ENCODE data around the gene BCL2A1. TPM values are rescaled to one million over a fixed set of nuclear protein-coding genes. Genes with fewer than 3 reads are reported as not detected.
"Not testable (repeated sequence)": the region's sequence is repeated elsewhere in the genome, so short reads cannot be mapped to it uniquely, and the experiment has no call there.

BCL2A1 gene
- total RNA-seq (2014; rRNA removed; shearing (Covaris generic)): 102 and 105 TPM in 2 replicates
- polyA plus RNA-seq (2015; cell fraction: cytosol; rRNA removed): 32.5 and 40.7 TPM in 2 replicates
- 13.8 and 19.8 TPM in 2 replicates for polyA plus RNA-seq (2015; cell fraction: nucleus; rRNA removed)

DNA sequence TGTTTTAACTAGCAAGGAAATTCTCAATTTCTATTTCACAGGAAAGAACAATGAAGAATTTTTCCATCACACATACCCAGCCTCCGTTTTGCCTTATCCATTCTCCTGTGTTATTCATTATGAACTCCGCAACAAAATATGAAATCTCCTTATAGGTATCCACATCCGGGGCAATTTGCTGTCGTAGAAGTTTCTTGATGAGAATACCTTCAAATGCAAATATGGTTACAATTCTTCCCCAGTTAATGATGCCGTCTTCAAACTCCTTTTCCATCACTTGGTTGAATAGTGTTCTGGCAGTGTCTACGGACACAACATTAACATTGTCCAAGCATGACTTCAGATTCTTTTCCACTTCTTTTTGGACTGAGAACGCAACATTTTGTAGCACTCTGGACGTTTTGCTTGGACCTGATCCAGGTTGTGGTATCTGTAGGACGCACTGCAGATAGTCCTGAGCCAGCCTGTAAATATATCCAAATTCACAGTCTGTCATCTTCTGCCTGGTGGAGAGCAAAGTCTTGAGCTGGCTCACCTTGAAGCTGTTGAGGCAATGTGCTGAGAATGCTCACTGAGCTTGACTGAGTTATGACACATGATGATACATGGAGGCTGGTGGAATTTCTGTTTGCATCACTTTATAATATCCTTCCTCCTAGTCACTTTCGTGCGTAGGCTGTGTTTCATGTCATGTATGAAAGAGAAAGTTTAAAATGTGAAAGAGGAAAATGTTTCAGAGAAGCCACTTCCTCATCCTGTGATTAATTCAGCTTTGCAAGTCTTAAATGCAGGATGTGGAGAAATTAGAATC lies at the start of gene BCL2A1:
TSS of gene BCL2A1 (minus strand) at position 573 of the 811 bp plus-strand sequence. CDS start at position 496, 77 bp downstream.
- peak; percentile 86 for DNase-seq (ENCODE audit: low read depth, low spot score)
- in situ Hi-C loops (cut with HindIII; ENCODE audit: low pct_unique_long_range_greater_than_20kb, low sequenced_read_pairs): no loop called here

DNA sequence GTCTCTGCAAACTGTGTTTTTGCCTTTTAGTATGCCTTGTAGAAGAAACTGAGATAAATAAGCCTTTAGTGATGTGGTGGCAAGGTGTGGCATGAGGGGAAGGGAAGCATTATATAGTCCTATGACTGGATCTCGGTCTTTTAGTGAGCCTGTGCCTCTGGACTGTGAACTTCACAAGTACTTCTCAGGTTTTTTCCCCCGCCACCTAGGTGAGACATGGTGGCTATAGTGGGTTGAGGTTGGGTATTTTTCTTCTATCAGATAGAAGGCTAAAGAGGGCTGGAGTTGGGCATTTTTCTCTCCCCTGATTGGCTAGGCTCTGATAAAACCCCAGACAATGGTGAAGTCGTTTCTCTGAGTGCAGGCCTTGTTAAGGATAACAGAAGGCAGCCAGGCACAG lies 49.7 kb upstream of the BCL2A1 start:
- no peak for DNase-seq (ENCODE audit: low read depth, low spot score)
- in situ Hi-C loops (cut with HindIII; ENCODE audit: low pct_unique_long_range_greater_than_20kb, low sequenced_read_pairs): no loop called here

DNA sequence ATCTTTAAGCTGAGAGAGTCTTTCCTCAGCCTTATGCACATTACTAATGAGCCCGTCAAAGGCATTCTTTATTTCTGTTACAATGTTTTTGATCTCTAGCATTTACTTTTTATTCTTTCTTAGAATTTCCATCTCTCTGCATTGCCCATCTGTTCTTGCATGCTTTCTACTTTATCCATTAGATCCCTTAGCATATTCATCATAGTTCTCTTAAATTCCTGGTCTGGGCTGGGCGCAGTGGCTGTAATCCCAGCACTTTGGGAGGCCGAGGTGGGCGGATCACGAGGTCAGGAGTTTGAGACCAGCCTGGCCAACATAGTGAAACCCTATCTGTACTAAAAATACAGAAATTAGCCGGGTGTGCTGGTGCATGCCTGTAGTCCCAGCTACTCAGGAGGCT lies 49.2 kb upstream of the BCL2A1 start:
- DNase-seq (ENCODE audit: low read depth, low spot score); in situ Hi-C loops (cut with HindIII; ENCODE audit: low pct_unique_long_range_greater_than_20kb, low sequenced_read_pairs): not testable (repeated sequence)

DNA sequence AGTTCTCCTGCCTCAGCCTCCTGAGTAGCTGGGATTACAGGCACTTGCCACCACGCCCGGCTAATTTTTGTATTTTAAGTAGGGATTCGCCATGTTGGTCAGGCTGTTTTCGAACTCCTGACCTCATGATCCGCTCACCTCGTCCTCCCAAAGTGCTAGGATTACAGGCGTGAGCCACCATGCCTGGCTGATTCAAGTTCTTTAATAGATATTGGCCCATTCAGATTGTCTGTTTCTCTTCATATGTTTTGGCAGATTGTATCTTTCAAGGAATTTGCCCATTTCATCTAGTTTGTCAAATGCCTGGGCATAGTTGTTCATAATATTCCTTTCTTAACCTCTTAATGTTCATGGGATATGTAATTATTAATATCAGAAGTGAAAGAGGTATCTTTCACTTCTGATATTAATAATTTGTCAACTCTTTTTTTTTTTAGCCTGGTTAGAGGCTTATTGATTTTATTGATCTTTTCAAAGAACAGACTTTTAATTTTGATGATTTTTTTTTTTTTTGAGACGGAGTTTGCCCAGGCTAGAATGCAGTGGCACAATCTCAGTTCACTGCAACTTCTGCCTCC lies 48.3 kb upstream of the BCL2A1 start:
- DNase-seq (ENCODE audit: low read depth, low spot score): no peak
- in situ Hi-C loops (cut with HindIII; ENCODE audit: low pct_unique_long_range_greater_than_20kb, low sequenced_read_pairs): no loop called here

DNA sequence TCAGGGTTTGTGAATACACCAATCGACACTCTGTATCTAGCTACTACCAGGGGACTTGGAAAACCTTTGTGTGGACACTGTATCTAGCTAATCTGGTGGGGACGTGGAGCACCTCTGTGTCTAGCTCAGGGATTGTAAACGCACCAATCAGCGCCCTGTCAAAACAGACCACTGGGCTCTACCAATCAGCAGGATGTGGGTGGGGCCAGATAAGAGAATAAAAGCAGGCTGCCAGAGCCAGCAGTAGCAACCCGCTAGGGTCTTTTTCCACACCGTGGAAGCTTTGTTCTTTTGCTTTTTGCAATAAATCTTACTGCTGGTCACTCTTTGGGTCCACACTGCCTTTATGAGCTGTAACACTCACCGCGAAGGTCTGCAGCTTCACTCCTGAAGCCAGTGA lies 46.1 kb upstream of the BCL2A1 start:
- in situ Hi-C loops (cut with HindIII; ENCODE audit: low pct_unique_long_range_greater_than_20kb, low sequenced_read_pairs); DNase-seq (ENCODE audit: low read depth, low spot score): not testable (repeated sequence)

DNA sequence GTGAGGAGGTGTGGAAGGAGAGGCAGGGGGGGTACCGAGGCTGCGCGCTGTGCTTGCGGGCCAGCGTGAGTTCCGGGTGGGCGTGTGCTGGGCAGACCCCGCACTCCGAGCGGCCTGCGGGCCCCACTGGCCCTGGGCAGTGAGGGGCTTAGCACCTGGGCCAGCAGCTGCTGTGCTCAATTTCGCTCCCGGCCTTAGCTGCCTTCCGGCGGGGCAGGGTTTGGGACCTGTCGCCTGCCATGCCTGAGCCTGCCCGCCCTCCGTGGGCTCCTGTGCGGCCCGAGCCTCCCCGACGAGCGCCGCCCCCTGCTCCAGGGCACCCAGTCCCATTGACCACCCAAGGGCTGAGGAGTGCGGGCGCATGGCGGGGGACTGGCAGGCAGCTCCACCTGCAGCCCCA lies 45.5 kb upstream of the BCL2A1 start:
- in situ Hi-C loops (cut with HindIII; ENCODE audit: low pct_unique_long_range_greater_than_20kb, low sequenced_read_pairs); DNase-seq (ENCODE audit: low read depth, low spot score): not testable (repeated sequence)

DNA sequence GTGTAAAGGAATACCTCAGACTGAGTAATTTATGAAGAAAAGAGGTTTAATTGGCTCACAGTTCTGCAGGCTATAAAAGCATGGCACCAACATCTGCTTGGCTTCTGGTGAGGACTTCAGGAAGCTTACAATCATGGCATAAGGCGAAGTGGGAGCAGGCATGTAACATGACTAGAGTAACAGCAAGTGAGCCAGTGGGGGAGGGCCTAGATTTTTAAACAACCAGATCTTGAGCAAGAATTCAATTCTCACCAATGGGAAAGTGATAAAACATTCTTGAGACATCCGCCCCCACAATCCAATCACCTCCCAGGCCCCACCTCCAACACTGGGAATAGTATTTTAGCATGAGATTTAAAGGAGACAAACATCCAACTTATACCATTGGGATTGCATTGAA lies 44.2 kb upstream of the BCL2A1 start:
- in situ Hi-C loops (cut with HindIII; ENCODE audit: low pct_unique_long_range_greater_than_20kb, low sequenced_read_pairs): no loop called here
- DNase-seq (ENCODE audit: low read depth, low spot score): no peak

DNA sequence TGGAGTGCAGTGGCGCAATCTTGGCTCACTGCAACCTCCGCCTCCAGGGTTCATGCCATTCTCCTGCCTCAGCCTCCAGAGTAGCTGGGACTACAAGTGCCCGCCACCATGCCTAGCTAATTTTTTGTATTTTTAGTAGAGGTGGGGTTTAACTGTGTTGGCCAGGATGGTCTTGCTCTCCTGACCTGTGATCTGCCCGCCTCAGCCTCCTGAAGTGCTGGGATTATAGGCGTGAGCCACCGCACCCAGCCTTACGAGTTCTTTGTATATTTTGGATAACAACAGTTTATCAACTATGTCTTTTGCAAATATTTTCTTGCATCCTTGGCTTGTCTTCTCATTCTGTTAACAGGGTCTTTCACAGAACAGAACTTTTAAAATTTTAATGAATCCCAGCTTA lies 43.2 kb upstream of the BCL2A1 start:
- DNase-seq (ENCODE audit: low read depth, low spot score); in situ Hi-C loops (cut with HindIII; ENCODE audit: low pct_unique_long_range_greater_than_20kb, low sequenced_read_pairs): not testable (repeated sequence)

DNA sequence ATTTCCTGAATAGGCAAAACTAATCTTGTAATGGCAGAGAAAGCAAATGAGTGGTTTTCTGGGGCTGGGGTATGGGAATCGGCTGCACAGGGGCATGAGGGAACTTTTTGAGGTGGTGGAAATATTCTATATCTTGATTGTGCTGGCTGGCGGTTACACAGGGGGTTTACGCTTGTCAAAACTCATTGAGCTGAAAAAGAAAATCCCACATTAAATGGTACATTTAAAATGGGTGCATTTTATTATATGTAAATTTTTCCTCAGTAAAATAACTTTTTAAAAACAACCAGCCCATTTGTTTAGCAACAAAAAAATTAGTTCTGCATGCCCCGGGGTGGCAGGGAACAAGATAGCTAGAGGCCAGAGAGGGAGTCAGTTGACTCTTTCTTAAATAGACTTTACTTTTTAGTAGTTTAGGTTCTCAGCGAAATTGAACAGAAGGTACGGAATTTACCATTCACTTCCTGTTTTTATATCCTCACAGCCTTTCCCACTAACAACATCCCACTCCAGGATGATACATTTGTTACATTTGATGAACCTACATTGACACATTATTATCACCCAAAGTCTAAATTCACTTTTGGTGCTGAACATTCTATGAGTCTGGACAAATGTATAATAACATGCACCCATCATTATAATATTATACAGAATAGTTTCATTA lies 41.2 kb upstream of the BCL2A1 start:
- no peak for DNase-seq (ENCODE audit: low read depth, low spot score)
- in situ Hi-C loops (cut with HindIII; ENCODE audit: low pct_unique_long_range_greater_than_20kb, low sequenced_read_pairs): no loop called here

DNA sequence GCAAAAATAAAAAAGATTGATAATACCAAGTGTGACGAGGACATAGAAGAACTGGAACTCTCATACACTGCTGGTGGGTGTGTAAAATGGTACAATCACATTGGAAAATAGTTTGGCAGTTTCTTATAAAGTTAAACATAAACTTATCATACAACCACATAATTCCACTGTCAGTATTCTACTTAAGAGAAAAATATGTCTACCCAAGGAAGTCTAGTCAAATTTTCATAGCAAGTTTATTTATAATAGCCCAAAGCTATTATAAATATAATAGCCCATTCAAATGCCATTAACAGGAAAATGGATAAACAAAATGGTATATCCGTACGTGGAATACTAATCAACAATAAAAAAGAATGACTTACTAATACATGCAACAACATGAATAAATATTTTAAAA lies 40.6 kb upstream of the BCL2A1 start:
- in situ Hi-C loops (cut with HindIII; ENCODE audit: low pct_unique_long_range_greater_than_20kb, low sequenced_read_pairs): no loop called here

DNA sequence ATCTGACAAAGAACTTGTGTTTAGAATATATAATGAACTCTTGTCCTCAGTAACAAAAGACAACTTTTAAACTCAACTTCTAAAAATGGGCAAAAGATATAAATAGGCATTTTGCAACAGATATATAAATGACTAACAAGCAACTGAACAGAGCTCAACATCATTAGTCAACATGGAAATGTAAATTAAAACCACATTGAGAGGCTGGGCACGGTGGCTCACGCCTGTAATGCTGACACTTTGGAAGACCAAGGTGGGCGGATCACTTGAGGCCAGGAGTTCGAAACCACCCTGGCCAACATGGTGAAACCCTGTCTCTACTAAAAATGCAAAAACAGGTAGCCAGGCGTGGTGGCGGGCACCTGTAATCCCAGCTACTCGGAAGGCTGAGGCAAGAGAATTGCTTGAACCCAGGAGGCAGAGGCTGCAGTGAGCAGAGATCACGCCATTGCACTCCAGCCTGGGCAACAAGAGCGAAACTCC lies 40.1 kb upstream of the BCL2A1 start:
- DNase-seq (ENCODE audit: low read depth, low spot score): peak; percentile 86
- in situ Hi-C loops (cut with HindIII; ENCODE audit: low pct_unique_long_range_greater_than_20kb, low sequenced_read_pairs): not testable (repeated sequence)

More for the DNA sequence above, 40.6 kb upstream of the BCL2A1 start:
- DNase-seq (ENCODE audit: low read depth, low spot score): no peak

DNA sequence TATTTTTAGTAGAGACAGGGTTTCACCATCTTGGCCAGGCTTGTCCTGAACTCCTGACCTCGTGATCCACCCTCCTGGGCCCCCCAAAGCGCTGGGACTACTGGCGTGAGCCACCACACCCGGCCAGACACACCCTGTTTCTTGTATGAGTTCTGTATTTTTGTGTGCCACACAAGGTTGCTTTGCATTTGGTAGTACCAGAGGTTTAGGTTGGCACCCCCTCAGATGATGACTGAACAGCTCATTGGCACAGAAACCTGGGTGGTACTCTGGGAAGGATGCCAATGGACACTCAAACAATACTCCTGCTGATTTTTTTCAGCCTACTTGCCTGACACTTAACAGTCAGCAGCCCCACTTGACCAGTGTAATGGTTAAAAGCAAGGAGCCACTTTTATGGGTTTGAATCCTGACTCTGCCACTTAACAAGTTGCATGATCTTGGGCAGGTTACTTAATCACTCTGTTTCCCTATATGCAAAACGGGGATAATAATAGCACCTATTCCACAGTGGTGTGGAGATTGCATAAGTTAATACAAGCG lies 39.2 kb upstream of the BCL2A1 start:
- peak; percentile 51 for DNase-seq (ENCODE audit: low read depth, low spot score)
- in situ Hi-C loops (cut with HindIII; ENCODE audit: low pct_unique_long_range_greater_than_20kb, low sequenced_read_pairs): no loop called here

DNA sequence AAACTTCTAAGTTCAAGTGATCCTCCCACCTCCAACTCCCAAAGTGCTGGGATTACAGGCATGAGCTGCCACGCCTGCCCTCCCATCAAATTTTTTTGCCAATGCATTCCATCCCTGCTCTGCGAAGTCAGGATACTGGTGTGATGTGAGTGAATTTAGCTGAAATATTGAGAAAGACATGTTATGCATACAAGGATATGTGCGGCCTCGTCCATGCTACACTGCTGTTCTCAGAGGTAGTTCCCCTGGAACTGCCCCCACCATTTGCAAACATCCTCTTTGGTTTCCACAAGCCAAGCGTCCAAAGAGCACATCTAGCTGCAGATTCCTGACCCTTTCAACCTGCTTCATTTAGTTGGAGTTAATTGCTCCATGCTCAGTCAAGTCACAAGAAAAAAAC lies 36.5 kb upstream of the BCL2A1 start:
- DNase-seq (ENCODE audit: low read depth, low spot score): no peak
- in situ Hi-C loops (cut with HindIII; ENCODE audit: low pct_unique_long_range_greater_than_20kb, low sequenced_read_pairs): no loop called here

DNA sequence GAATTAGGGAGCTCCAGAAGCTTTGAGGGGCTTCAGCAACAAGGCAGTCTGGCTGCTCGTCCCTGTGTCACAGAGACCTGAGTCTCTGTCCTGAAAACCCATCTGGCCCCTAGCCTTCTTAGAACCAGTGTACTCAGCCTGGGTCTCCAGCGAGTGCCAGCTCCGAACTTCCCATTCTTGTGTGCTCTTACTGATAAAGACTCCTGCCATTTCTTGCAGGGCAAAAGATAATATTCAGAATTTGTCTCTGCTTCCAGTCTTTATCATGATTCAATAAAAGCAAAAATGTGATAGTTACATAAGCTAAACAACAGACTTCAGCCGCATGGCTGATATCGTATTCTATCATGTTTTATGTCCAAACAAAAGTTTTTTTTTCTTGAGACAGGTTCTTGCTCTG lies 36.0 kb upstream of the BCL2A1 start:
- in situ Hi-C loops (cut with HindIII; ENCODE audit: low pct_unique_long_range_greater_than_20kb, low sequenced_read_pairs): no loop called here
- no peak for DNase-seq (ENCODE audit: low read depth, low spot score)

DNA sequence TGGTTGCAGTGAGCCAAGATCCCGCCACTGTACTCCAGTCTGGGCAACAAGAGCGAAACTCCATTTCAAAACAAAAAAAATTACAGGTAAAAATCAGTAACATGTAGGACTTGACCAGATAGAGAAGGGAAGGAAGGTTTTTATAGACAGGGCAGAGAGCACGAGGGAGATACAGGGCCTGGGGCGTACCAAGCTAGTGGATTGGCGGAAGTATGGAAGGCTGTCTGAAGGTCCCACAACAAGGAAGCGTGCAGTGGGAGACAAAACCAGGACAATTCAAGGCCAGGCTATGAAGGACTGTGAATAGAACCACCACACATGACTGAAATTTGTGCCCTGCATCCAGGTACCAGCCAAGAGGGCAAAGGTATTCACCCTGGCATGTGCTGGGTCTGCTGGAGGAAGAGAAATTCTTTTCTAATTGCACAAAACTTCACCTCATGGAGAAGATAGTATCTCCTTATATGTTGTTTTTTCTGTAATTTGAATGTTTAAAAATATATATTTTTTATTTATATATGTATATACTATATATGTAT lies 33.0 kb upstream of the BCL2A1 start:
- in situ Hi-C loops (cut with HindIII; ENCODE audit: low pct_unique_long_range_greater_than_20kb, low sequenced_read_pairs): no loop called here
- DNase-seq (ENCODE audit: low read depth, low spot score): no peak

DNA sequence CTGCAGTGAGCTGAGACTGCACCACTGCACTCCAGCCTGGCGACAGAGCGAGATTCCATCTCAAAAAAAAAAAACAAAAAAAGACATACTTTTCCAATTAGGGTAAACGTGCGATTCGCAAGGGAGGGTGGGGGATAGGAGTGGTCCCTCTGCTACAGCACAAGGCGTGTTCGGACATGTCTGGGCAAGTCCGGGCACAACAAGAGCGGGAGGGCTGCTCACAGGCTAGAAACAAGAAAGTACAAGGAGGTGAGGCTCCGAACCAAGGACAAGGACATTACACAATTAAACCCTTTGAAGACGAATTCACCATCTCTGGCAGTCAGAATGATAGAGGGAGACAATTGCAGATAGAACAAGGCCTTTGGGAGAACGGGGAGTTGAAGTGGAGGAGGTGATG lies 32.2 kb upstream of the BCL2A1 start:
- in situ Hi-C loops (cut with HindIII; ENCODE audit: low pct_unique_long_range_greater_than_20kb, low sequenced_read_pairs): no loop called here
- no peak for DNase-seq (ENCODE audit: low read depth, low spot score)

DNA sequence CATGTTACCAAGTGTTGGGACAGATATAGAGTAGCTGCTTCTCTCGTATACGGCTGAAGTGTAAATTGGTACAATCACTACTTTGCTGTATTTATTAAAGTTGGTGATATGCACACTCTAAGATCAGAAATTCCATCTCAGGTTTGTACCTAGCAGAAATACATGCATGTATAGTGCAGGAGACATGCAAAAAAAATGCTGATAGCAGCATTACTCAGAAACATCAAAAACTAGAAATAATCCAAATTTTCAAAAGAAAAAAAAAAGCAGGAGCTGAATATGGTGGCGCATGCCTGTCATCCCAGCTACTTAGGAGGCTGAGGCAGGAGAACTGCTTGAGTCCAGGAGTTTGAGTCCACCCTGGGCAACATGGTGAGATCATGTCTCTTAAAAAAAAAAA lies 31.3 kb upstream of the BCL2A1 start:
- no peak for DNase-seq (ENCODE audit: low read depth, low spot score)
- in situ Hi-C loops (cut with HindIII; ENCODE audit: low pct_unique_long_range_greater_than_20kb, low sequenced_read_pairs): no loop called here

DNA sequence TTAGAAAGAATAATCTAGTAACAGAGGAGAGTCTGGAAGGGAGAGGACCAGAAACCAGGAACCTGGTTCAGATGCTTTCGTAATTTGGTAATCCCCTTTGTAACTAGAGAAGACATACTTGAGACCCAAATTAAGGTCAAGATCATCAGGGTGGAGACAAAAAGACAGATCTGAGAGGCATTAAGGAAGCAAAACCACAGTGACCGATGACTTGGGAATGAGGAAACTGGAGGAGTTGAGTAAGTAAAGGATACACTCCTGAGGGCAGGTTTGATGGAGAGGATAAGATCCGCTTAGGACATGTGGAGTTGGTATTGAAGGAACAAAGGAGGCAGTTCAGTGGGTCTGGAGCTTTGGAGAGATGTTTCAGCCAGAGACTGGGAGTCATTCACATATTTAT lies 23.6 kb upstream of the BCL2A1 start:
- no peak for DNase-seq (ENCODE audit: low read depth, low spot score)
- in situ Hi-C loops (cut with HindIII; ENCODE audit: low pct_unique_long_range_greater_than_20kb, low sequenced_read_pairs): no loop called here
